ENCODE data around the gene CLMP. TPM values are rescaled to one million over a fixed set of nuclear protein-coding genes. Genes with fewer than 3 reads are reported as not detected.

Gene CLMP
- polyA plus RNA-seq, 1 donor (not counting 4 experiments of a cell fraction or from before 2014, with no cell fraction given) = 2.7 TPM

DNA sequence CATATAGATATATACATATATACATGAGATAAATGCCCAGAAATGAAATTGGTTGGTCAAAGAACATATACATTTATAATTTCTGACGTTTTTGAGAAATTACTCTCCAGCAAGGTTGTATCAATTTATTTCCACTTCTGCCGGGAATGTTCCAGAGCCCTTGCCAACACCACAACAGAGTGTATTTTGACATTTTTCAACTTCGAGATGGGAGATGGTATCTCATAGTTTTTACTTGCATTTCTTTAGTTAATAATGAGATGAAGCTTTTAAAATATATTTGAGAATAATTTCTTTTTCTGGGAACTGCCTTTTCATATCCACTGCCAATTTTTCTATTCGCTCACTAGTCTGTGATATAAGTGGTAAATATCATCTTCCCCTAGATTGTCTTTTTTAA is 19.3 kb upstream of the CLMP start:
- no peak overlapping the region for H3K27ac ChIP-seq (ENCODE audit: control insufficient read depth, insufficient read depth, low read length)
- H3K79me2 ChIP-seq (ENCODE audit: control insufficient read depth, insufficient read depth, low read length) = no peaks in the 10 kb centered on the region
- H3K27me3 ChIP-seq (ENCODE audit: control insufficient read depth, extremely low read depth, insufficient read depth, low read length) = no peaks in the 10 kb centered on the region
- H3K4me3 ChIP-seq (ENCODE audit: control insufficient read depth in 2 of 3, extremely low read depth in 1 of 3, insufficient read depth in 2 of 3, low read depth in 1 of 3, low read length in 3 of 3) = no peak overlapping the region
- TF ChIP-seq, protein P1, sequence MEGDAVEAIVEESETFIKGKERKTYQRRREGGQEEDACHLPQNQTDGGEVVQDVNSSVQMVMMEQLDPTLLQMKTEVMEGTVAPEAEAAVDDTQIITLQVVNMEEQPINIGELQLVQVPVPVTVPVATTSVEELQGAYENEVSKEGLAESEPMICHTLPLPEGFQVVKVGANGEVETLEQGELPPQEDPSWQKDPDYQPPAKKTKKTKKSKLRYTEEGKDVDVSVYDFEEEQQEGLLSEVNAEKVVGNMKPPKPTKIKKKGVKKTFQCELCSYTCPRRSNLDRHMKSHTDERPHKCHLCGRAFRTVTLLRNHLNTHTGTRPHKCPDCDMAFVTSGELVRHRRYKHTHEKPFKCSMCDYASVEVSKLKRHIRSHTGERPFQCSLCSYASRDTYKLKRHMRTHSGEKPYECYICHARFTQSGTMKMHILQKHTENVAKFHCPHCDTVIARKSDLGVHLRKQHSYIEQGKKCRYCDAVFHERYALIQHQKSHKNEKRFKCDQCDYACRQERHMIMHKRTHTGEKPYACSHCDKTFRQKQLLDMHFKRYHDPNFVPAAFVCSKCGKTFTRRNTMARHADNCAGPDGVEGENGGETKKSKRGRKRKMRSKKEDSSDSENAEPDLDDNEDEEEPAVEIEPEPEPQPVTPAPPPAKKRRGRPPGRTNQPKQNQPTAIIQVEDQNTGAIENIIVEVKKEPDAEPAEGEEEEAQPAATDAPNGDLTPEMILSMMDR (optimal IDR thresholded peaks at IDR 0.05 in 1 of 3, IDR thresholded peaks at IDR 0.05 in 1 of 3, conservative IDR thresholded peaks at IDR 0.05 in 1 of 3; ENCODE audit: extremely low read depth in 1 of 3, insufficient read depth in 2 of 3, low read length in 3 of 3) = no peak
- TF ChIP-seq EZH2 (IDR thresholded peaks at IDR 0.05; ENCODE audit: low read length) = no peak
- H3K36me3 ChIP-seq (ENCODE audit: control insufficient read depth in 2 of 2, extremely low read depth in 1 of 2, insufficient read depth in 2 of 2, low read length in 2 of 2) = no peaks in the 10 kb centered on the region
- FAIRE-seq = no peak
- H3K9me3 ChIP-seq (ENCODE audit: control insufficient read depth, low read depth, low read length) = no peaks in the 10 kb centered on the region
- H2AFZ ChIP-seq (ENCODE audit: control insufficient read depth, low read length) = no peak overlapping the region
- H3K4me2 ChIP-seq (ENCODE audit: control insufficient read depth, extremely low read depth, insufficient read depth, low read depth, low read length) = no peak overlapping the region
- no peaks in the 10 kb centered on the region for H3K9me1 ChIP-seq (ENCODE audit: control insufficient read depth, extremely low read depth, insufficient read depth, low read length)
- dilution Hi-C loops (cut with MboI; ENCODE audit: extremely low pct_ligation_motif_present, low sequenced_read_pairs) = no loop called here
- peaks cover 27% of the 10 kb centered on the region for H3K4me1 ChIP-seq (ENCODE audit: control insufficient read depth, extremely low read depth, insufficient read depth, low read length)
- no peak for DNase-seq (ENCODE audit: low read depth, low spot score)
- H3K9ac ChIP-seq (ENCODE audit: control insufficient read depth, extremely low read depth, insufficient read depth, low read length) = no peak overlapping the region
- H4K20me1 ChIP-seq (ENCODE audit: control insufficient read depth, extremely low read depth, insufficient read depth, low read length) = no peaks in the 10 kb centered on the region

DNA sequence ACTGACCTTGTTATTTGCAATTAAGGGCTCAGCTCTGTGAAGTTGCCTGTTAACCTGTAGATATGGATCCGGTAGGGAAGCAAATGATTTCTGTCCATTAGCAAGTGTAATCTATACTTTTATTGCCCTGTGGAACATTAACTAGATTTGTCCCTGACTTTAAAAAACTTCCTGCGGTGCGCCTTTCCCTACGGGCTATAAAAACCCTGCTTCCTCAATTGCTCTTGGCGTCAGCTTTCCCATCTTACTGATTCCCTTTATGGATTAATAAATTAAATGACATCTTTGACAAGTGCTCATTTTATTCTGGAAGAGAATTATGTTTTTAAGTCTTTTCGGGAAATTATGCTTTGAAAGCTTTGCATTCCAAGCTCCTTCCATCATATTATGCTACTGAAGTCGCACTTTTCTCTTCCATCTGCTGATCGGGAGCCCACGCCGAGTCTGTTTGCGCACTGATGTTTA is 18.3 kb upstream of the CLMP start:
- H4K20me1 ChIP-seq (ENCODE audit: control insufficient read depth, extremely low read depth, insufficient read depth, low read length) = no peaks in the 10 kb centered on the region
- H3K9me1 ChIP-seq (ENCODE audit: control insufficient read depth, extremely low read depth, insufficient read depth, low read length) = no peaks in the 10 kb centered on the region
- H3K4me3 ChIP-seq (ENCODE audit: control insufficient read depth in 2 of 3, extremely low read depth in 1 of 3, insufficient read depth in 2 of 3, low read depth in 1 of 3, low read length in 3 of 3) = no peak overlapping the region
- no peak overlapping the region for H3K27ac ChIP-seq (ENCODE audit: control insufficient read depth, insufficient read depth, low read length)
- H3K36me3 ChIP-seq (ENCODE audit: control insufficient read depth in 2 of 2, extremely low read depth in 1 of 2, insufficient read depth in 2 of 2, low read length in 2 of 2) = no peaks in the 10 kb centered on the region
- H3K79me2 ChIP-seq (ENCODE audit: control insufficient read depth, insufficient read depth, low read length) = no peaks in the 10 kb centered on the region
- FAIRE-seq (no peak), DNase-seq (ENCODE audit: low read depth, low spot score) (no peak)
- H3K27me3 ChIP-seq (ENCODE audit: control insufficient read depth, extremely low read depth, insufficient read depth, low read length) = no peaks in the 10 kb centered on the region
- no peak overlapping the region for H2AFZ ChIP-seq (ENCODE audit: control insufficient read depth, low read length)
- no peak overlapping the region for H3K4me2 ChIP-seq (ENCODE audit: control insufficient read depth, extremely low read depth, insufficient read depth, low read depth, low read length)
- H3K4me1 ChIP-seq (ENCODE audit: control insufficient read depth, extremely low read depth, insufficient read depth, low read length) = peaks cover 20% of the 10 kb centered on the region
- no peak overlapping the region for H3K9ac ChIP-seq (ENCODE audit: control insufficient read depth, extremely low read depth, insufficient read depth, low read length)
- no peaks in the 10 kb centered on the region for H3K9me3 ChIP-seq (ENCODE audit: control insufficient read depth, low read depth, low read length)
- dilution Hi-C loops (cut with MboI; ENCODE audit: extremely low pct_ligation_motif_present, low sequenced_read_pairs) = no loop called here
- TF ChIP-seq, protein P1 (optimal IDR thresholded peaks at IDR 0.05 in 1 of 3, IDR thresholded peaks at IDR 0.05 in 1 of 3, conservative IDR thresholded peaks at IDR 0.05 in 1 of 3; ENCODE audit: extremely low read depth in 1 of 3, insufficient read depth in 2 of 3, low read length in 3 of 3) = no peak
- TF ChIP-seq EZH2 (IDR thresholded peaks at IDR 0.05; ENCODE audit: low read length) = no peak

All from keratinocyte (primary cell).